GM18951 (cell line): ENCODE data around the gene RBM18.

Experiments
- POLR2A ChIP-seq: IDR thresholded peaks from 4 replicates; pipeline ENCODE4 v1.6.1; 2011; ENCODE audit warnings: mild to moderate bottlenecking; ENCODE audit not compliant: insufficient read length, insufficient read depth; ENCODE audit errors: extremely low read depth
- in situ Hi-C: fragments of 300-500 bp; cut with MboI; formaldehyde crosslinking; loops from one replicate; pipeline ENCODE4 v1.12.0; 2022; ENCODE audit warnings: low sequenced_read_pairs, mixed read lengths, inconsistent platforms; ENCODE audit not compliant: unreplicated experiment

Gene RBM18

DNA sequence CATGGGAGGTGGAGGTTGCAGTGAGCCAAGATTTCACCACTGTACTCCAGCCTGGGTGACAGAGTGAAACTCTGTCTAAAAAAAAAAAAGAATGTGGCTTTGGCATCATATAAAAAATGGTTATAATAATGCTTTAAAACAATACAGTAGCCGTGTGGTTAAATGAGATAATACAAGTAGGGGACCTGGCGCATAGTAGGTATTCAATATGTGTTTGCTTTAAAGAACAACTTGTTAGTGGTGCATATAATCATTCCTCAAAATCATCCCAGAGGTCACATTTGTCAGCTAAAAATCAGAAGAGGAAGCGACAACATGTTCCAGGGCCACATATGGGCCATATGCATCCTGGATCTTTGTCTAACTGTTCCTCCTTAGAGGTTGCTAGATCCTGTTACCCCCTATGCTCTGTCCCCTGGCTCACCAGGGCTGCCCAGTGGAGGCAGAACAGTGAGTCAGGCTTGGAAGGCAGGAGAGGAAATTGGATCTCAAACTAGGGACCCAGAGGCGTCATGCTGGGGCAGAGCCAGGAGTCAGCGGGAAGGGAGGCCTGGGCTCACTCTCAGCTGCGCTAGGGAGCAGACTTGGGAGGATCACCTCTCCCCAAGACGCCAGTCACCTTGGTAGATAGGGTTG lies 63.6 kb downstream of the RBM18 start:
- no peak for TF ChIP-seq POLR2A
- in situ Hi-C loops: no loop called here

DNA sequence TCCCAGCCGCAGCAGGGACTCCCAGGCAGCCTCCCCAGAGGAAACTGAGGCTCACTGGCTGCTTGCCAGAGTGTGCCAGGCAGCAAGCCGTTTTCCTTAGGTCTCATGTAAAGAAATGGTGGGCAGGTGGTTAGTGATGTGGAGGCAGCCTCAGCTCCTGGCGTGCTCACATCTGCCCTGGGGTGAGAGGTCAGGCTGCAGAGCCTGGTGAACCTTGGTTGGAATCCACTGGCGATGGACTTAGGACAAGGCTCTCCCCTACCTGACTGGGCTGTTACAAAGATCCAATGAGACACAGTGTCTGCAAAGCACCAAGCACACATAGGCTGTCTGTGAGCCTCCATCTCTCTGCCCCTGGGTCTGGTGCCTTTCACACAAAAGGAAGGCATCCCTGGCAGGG lies 66.8 kb downstream of the RBM18 start:
- in situ Hi-C loops: no loop called here
- TF ChIP-seq POLR2A: no peak

DNA sequence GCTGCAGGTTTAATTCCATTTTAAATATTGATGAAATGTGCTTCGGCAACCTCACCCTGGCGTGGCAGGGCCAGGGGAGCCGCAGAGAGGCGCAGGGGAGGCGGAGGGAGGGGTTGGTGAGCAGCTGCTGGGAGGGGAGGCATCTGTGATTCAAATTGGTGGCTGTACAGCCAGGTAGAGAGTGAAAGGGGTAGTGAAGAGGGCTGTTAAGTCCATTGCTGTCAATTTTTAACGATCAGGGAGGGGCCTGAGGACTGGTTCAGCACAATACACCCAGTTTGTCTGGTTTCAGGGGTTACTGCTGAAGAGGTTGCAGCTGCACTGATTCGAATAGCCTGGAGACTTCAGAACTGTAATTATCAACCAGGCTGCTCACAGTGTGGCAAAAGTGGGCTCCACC lies 67.2 kb downstream of the RBM18 start:
- TF ChIP-seq POLR2A: no peak
- in situ Hi-C loops: no loop called here

DNA sequence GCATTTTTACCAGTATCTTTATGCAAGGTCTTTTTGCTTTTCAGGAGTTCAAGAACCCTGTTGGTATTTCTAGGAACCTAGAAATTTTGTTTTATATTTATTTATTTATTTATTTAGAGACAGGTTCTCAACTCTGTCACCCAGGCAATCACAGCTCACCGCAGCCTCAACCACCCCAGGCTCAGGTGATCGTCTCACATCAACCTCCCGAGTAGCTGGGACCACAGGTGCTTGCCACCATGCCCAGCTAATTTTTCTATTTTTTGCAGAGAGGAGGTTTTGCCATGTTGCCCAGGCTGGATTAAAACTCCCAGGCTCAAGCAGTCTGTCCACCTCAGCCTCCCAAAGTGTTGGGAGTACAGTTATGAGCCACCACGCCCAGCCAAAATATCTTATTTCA lies 68.8 kb downstream of the RBM18 start:
- no peak for TF ChIP-seq POLR2A
- in situ Hi-C loops: no loop called here

DNA sequence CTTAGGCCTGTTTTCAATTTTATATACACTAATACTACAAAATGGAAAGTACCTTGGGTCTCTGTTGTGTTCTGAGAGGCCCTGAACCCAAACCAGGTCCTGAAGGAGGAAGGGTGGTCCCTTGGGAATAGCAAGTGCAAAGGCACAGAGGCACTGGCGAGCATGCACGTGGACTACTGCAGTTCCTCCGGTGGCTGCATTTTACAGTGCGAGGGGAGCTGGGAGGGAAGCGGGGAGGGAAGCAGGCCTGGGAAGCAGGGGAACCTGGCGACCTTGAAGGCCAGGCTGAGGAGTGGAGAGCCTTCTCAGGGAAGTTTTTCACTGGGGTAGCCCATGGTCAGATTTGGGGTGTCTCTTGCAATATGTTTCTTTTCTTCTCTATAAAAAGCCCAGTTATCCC lies 71.0 kb downstream of the RBM18 start:
- in situ Hi-C loops: no loop called here
- TF ChIP-seq POLR2A: no peak

DNA sequence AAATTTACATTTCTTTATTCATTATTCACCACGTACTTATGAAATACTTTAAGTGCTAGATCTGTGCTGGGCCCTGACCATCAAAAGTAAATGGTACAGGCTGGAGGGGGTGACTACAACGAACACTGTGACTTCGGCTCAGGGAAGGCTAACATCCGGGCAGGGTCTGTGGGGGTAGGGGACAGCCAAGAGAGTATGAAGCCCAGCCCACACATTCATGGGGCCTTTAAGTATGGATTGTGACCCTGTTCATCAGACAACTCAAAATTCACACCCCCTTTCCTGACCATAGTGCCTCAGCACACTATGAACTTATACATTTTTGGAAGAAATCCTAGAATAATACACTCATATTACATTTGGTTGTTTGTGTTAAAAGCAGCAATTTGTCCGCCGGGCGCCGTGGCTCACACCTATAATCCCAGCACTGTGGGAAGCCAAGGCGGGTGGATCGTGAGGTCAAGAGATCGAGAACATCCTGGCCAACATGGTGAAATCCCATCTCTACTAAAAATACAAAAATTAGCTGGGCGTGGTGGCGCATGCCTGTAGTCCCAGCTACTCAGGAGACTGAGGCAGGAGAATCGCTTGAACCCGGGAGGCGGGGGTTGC lies 71.6 kb downstream of the RBM18 start:
- in situ Hi-C loops: no loop called here
- TF ChIP-seq POLR2A: no peak

DNA sequence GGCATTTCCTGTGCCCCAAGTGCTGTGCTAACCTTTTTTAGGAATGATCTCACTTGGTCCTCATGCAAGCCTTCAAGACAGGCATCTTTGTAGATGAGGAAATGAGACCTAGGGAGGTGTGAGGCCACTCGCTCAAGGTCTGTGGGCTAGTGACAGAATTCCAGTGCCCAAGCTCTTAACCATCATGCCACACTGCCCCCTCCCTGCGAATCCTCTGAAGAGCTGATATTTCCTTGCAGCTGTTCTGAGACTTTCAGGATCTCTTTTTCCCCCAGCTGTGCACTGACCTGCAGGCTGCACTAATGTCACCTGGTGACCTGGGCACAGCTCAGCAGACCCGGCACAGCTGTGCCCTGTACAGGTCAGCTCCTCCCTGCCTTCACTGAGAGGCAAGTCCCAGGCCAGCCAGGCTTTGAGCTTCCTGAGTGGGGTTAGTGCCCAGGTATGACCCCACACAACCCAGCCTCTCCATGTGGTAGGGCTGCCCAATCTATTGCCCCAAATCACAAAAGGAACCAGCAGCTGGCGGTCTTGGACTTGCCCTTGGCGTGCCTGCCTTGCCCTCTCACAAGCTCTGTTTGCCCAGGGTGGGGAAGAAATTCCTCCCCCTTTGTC lies 72.3 kb downstream of the RBM18 start:
- in situ Hi-C loops: no loop called here
- no peak for TF ChIP-seq POLR2A

DNA sequence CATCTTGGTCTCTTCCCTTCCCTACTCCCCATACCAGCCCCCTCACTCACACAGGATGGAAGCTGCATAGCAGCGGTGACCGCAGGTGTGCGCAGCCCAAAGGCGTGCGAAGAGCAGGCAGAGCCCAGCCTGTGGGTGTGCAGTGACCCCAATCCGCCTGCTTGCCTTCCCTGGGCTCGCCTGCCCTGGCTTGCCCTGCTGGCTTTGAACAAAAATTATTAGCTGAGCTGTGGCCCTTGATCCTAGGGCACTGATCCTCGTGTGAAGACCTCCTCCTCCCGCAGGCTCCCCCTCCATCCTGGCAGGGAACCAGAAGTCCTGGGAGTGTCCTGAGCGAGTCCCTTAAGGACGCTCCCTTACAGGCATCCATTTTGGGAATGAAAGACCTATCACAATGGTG lies 73.1 kb downstream of the RBM18 start:
- no peak for TF ChIP-seq POLR2A
- in situ Hi-C loops: no loop called here

DNA sequence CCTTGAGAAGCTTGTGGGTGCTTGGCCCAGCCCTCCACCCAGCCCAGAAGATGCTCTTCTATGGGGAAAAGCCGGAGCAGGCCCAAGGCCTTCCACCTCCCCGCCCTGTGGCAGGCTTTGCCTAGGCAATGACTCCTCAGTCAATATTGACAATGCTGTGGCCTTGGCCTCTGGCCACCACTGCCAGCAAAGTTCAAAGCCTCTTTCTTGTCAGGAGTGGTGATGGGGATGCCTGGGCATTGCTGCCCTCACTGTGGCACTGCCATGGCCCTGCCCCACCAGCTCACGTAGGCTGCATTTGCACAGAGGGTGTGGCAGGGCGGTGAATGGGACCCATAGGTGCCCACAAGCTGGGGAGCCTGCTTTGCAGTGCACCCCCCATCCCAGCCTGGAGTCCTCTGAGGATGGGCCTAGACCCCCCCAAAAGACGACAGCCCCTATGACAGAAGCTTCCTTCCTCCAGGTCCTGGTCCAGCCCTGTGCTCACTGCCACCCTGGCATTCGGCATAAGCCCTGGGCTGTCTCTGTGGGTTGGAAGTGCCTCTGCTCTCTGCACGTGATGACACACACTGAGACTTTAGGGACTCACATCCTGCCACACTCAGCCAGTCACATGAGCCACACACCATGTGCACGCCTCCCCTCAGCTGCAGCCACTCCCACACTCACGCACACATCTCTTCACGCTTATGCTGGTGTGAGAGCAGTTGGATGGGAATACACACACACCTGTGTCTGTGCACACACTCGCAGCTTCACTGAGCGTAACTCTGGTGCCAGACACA lies 73.9 kb downstream of the RBM18 start:
- no peak for TF ChIP-seq POLR2A
- in situ Hi-C loops: no loop called here

DNA sequence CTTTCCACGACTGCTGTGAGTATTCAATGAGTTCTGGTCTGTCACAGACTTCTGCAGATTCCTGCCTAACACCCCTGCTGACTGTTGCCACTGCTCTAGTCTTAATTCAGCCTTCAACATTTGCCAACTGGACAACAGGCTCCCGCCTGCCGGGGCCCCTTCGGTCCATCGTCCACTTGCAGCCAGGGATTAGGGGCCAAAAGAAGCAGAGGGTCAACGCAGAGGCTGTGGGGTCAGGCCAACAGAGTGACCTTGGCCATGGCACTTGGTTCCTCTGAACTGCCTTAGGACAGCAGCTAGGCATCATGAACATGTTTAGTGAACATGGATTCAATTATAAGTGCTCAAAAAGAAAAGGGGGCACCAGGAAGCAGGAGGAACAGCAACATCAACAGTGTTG lies 76.3 kb downstream of the RBM18 start:
- in situ Hi-C loops: no loop called here

More for the DNA sequence above, 76.3 kb downstream of the RBM18 start:
- TF ChIP-seq POLR2A: no peak
